ENCODE data around the gene GCNT4. TPM values are rescaled to one million over a fixed set of nuclear protein-coding genes. Genes with fewer than 3 reads are reported as not detected.
"Not testable (repeated sequence)": the region's sequence is repeated elsewhere in the genome, so short reads cannot be mapped to it uniquely, and the experiment has no call there.

GCNT4 gene
- total RNA-seq, 1 experiment from 2014 or later = 4.5 TPM

- no peak for DNase-seq
- Mint-ChIP-seq H3K4me3 (ENCODE audit: low read depth, unreplicated experiment) (no peak overlapping the region), H3K36me3 (ENCODE audit: insufficient read depth, unreplicated experiment) (no peaks in the 10 kb centered on the region)
These were observed 36.8 kb upstream of the GCNT4 start for GRCh38 chr5:75089137-75089536.

GRCh38 chr5:75088648-75089047 is 36.3 kb upstream of the GCNT4 start:
- CTCF ChIA-PET = interaction anchor here (0.5 kb wide), 1 partner anchor 202 kb away, joined by 9 read pairs; no protein-coding TSS in a partner anchor
- no peak for DNase-seq
- no peaks in the 10 kb centered on the region for H3K27me3 Mint-ChIP-seq (ENCODE audit: unreplicated experiment)
- H3K4me1 Mint-ChIP-seq (ENCODE audit: low read depth, unreplicated experiment) = peaks cover 11% of the 10 kb centered on the region
- no TSS peak for BruUV-seq (replicated peaks)
- H3K27ac Mint-ChIP-seq (ENCODE audit: unreplicated experiment) = no peak overlapping the region
- no peak overlapping the region for H3K4me3 Mint-ChIP-seq (ENCODE audit: low read depth, unreplicated experiment)
- no peak for TF ChIP-seq CTCF (IDR thresholded peaks at IDR 0.05; ENCODE audit: unreplicated experiment)
- intact Hi-C loops (cut with micrococcal nuclease; ENCODE audit: unreplicated experiment) = no loop called here
- no peaks in the 10 kb centered on the region for H3K36me3 Mint-ChIP-seq (ENCODE audit: insufficient read depth, unreplicated experiment)
- no peaks in the 10 kb centered on the region for H3K9me3 Mint-ChIP-seq (ENCODE audit: low read depth, unreplicated experiment)

More at GRCh38 chr5:75089137-75089536, 36.8 kb upstream of the GCNT4 start:
- no TSS peak for BruUV-seq (replicated peaks)
- H3K27me3 Mint-ChIP-seq (ENCODE audit: unreplicated experiment) = no peaks in the 10 kb centered on the region
- no peak overlapping the region for H3K27ac Mint-ChIP-seq (ENCODE audit: unreplicated experiment)
- TF ChIP-seq CTCF (IDR thresholded peaks at IDR 0.05; ENCODE audit: unreplicated experiment) = no peak
- CTCF ChIA-PET = interaction anchor here (0.5 kb wide), 1 partner anchor 201 kb away, joined by 9 read pairs; no protein-coding TSS in a partner anchor
- H3K9me3 Mint-ChIP-seq (ENCODE audit: low read depth, unreplicated experiment) = no peaks in the 10 kb centered on the region
- peaks cover 11% of the 10 kb centered on the region for H3K4me1 Mint-ChIP-seq (ENCODE audit: low read depth, unreplicated experiment)
- intact Hi-C loops (cut with micrococcal nuclease; ENCODE audit: unreplicated experiment) = no loop called here

GRCh38 chr5:75081510-75081909 is 29.2 kb upstream of the GCNT4 start:
- H3K36me3 Mint-ChIP-seq (ENCODE audit: insufficient read depth, unreplicated experiment) = no peaks in the 10 kb centered on the region
- H3K4me3 Mint-ChIP-seq (ENCODE audit: low read depth, unreplicated experiment) = no peak overlapping the region
- CTCF ChIA-PET = no interaction called here
- no peaks in the 10 kb centered on the region for H3K9me3 Mint-ChIP-seq (ENCODE audit: low read depth, unreplicated experiment)
- H3K27ac Mint-ChIP-seq (ENCODE audit: unreplicated experiment) = no peak overlapping the region
- intact Hi-C loops (cut with micrococcal nuclease; ENCODE audit: unreplicated experiment) = no loop called here
- H3K27me3 Mint-ChIP-seq (ENCODE audit: unreplicated experiment) = no peaks in the 10 kb centered on the region
- H3K4me1 Mint-ChIP-seq (ENCODE audit: low read depth, unreplicated experiment) = peaks cover 16% of the 10 kb centered on the region
- no TSS peak for BruUV-seq (replicated peaks)
- no peak for TF ChIP-seq CTCF (IDR thresholded peaks at IDR 0.05; ENCODE audit: unreplicated experiment)
- no peak for DNase-seq

- BruUV-seq (replicated peaks); CTCF ChIA-PET; H3K36me3 Mint-ChIP-seq (ENCODE audit: insufficient read depth, unreplicated experiment); H3K9me3 Mint-ChIP-seq (ENCODE audit: low read depth, unreplicated experiment); H3K4me3 Mint-ChIP-seq (ENCODE audit: low read depth, unreplicated experiment); DNase-seq; H3K27ac Mint-ChIP-seq (ENCODE audit: unreplicated experiment); intact Hi-C loops (cut with micrococcal nuclease; ENCODE audit: unreplicated experiment); H3K27me3 Mint-ChIP-seq (ENCODE audit: unreplicated experiment): not testable (repeated sequence)
- H3K4me1 Mint-ChIP-seq (ENCODE audit: low read depth, unreplicated experiment) = peaks cover 11% of the 10 kb centered on the region
These were observed 27.0 kb upstream of the GCNT4 start for GRCh38 chr5:75079346-75079745.

- no peak for TF ChIP-seq CTCF (IDR thresholded peaks at IDR 0.05; ENCODE audit: unreplicated experiment)
- DNase-seq = no peak
- BruUV-seq (replicated peaks) = no TSS peak
- Mint-ChIP-seq H3K36me3 (ENCODE audit: insufficient read depth, unreplicated experiment) (no peaks in the 10 kb centered on the region), H3K4me3 (ENCODE audit: low read depth, unreplicated experiment) (no peak overlapping the region), H3K9me3 (ENCODE audit: low read depth, unreplicated experiment) (no peaks in the 10 kb centered on the region), H3K27ac (ENCODE audit: unreplicated experiment) (no peak overlapping the region), H3K4me1 (ENCODE audit: low read depth, unreplicated experiment) (peaks cover 11% of the 10 kb centered on the region), H3K27me3 (ENCODE audit: unreplicated experiment) (no peaks in the 10 kb centered on the region)
- intact Hi-C loops (cut with micrococcal nuclease; ENCODE audit: unreplicated experiment) = no loop called here
- CTCF ChIA-PET = interaction anchor here (0.7 kb wide), 3 partner anchors 17 to 939 kb away, joined by 5 to 11 read pairs (median 6); no protein-coding TSS in a partner anchor
These were observed 25.7 kb upstream of the GCNT4 start for GRCh38 chr5:75078027-75078426.

Measured in Calu3 (cell line).